HG02885 (cell line): ENCODE measurements around the gene TMEM60.
A peak's percentile ranks its signal among the peaks of the same experiment; 100 is the strongest.
"Not testable (repeated sequence)": the region's sequence is repeated elsewhere in the genome, so short reads cannot be mapped to it uniquely, and the experiment has no call there.

ENCODE experiments used
- ATAC-seq: cut with Tn5 transposase; IDR thresholded peaks from one replicate; pipeline ENCODE4 v1.9.1; 2021; ENCODE audit warnings: mild to moderate bottlenecking; ENCODE audit not compliant: unreplicated experiment, poor library complexity

TMEM60 gene, protein sequence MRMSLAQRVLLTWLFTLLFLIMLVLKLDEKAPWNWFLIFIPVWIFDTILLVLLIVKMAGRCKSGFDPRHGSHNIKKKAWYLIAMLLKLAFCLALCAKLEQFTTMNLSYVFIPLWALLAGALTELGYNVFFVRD

DNA sequence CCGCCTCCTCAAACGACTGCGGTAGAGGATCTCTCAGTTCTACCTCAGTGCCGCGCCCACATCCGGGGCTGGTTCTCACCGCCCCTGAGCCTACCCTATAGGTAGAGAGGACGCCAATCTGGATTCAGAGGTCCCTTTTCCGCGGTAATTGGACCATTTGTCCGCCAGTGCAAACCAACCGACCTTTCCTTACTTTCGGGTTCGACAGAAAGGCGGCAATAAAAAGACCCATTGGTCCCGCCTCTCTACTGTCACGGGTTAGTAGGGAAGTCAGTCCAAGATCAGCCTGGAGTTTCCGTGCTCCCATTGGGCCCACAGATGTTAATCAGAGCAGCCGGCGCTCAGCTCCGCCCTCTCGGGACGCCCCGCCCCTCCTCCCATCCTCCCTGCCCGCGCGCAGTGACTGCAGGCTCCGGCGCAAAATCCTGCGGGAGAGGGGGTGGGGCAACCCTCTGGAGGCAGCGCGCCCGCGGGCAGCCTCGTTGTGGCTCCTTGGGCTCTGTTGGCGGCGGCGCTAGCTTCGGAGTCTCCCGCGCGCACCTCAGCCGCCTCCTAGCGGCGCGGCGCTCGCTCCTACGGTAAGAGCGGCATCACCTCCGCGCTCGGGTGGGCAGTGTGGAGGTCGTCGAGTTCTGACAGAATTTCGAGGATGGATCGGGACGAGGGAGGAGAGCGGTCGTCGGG is at the start of gene TMEM60, which contains the start of gene PHTF2:
Gene TMEM60, minus strand, starts transcription at position 41 of the 684 bp plus-strand sequence. CDS start 4,061 bp downstream, outside the sequence.
Gene PHTF2, plus strand, starts transcription at position 380 of the 684 bp plus-strand sequence.
- ATAC-seq: peak; percentile 88

DNA sequence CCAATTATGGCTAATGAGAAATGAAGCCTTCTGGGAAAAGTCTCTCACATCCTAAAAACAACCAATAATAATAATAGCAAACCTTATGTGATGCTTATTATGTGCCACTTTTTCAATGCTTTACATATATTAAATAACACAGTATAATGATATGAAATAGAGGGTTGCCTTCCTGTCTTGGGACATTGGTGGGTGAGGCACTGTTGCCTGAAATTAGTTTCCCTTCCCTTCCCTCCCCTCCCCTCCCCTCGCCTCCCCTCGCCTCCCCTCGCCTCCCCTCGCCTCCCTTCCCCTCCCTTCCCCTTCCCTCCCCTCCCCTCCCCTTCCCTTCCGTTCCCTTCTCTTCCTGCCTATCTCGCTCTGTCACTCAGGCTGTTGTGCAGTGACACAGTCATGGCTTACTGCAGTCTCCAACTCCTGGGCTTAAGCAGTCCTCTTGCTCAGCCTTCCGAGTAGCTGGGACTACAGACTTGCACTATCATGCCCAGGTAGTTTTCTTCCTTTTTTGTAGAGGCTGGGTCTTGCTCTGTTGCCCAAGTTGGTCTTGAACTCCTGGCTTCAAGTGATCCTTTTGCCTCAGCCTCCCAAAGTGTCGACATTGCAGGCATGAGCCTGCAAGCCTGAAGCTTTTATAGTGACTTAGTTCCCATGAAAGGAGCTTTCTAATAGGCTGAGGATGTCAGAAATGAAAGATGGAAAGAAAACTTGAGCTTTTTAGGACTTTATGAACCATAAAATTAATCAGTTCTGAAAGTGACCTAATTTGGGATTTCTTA is 48.3 kb upstream of the TMEM60 start:
- no peak for ATAC-seq

DNA sequence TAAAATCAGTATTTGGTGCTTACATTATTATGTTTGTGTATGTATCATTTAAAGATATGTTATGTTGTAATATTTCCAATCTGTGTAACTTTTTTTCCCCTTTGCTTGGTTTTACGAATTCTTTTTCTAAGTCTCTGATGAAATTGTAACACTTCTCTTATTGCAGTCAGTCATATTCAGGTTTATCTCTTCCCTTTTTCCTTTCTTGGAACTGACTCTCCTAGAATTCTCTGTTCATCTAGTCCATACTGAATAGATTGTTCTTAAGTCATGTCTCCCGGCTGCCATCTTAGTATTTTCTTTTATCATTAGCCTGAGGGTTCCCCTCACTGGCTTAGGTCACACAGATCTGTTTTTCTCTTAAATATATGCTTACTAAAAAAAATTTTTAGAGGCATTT is 45.0 kb upstream of the TMEM60 start:
- ATAC-seq: no peak

DNA sequence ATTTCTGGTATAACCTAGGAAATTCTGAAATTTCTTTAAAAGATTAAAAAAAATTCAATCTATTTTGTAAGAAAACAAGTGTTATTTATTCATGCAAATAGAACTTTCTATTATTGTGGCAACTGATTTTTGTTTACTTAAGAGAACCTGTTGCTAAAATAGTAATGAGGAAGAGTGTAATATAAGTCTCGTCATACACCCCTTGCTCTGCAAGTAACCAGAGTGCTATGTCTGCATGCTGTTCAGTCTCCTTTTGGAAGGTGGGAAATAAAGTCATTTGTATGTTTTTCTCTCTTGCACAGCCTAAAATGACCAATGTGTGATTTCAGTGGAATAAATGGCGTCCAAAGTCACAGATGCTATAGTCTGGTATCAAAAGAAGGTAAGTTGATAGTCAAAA is 41.7 kb upstream of the TMEM60 start:
- no peak for ATAC-seq

DNA sequence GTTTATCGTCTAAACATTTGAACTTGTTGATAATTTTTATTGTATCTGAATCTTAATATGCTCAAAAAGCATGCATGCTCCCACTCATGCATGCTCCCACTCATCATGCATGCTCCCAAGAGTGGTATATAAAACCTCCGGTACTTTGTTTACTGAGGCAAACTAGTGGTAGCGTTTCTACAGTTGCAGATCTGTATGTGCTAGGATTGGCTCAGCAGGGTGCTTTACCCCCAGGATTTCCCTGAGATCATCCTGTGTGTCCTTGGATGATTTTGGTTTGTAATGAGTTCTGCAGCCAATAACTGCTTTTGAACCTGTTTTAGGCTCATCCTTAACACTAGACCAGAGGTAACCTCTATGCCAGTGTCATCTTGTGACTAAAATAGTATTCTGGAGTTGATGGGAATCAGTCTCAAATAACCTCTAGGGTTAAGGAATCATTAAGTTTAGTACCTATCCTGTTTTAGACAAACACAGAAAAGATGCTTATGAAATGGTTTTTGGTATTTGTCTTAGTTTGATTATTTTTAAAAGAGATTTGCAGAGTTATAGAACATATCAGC is 40.8 kb upstream of the TMEM60 start:
- no peak for ATAC-seq

DNA sequence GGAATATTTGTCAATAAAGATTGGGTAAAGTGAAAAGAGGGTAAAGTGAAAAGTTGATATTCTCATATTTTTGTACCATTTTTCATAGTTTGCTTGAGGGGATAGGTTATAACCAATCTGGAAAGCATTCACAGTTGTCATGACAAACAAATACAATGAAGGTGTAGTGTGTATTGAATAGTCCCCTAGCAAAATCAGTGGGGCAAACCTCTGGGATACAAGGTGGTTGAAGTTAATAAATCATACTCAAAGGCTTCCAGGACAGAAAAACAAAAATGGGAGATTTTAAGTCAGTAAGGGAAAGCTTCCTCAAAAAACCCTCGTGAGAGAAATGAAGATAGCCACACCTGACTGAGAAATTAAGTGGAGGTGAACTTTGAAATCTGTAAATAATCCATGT is 39.7 kb upstream of the TMEM60 start:
- ATAC-seq: no peak

DNA sequence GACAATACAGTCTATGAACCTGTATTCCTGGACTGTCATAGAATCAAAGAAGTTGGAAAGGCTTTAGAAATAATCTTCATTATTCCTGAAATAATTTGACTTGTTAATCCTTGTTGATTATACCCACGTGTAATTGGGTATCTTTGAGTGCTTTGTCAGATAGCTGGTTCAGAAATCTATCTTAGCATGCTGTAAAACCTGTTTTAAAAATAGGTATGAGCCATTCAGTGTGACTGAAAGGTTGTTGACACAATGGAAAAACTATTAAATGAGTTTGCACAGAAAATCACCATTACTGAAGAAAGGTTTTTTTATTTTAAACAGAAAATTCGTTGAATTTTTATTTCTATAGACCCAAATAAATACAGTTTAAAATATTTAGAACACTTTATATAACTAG is 39.0 kb upstream of the TMEM60 start:
- ATAC-seq: peak; percentile 49

DNA sequence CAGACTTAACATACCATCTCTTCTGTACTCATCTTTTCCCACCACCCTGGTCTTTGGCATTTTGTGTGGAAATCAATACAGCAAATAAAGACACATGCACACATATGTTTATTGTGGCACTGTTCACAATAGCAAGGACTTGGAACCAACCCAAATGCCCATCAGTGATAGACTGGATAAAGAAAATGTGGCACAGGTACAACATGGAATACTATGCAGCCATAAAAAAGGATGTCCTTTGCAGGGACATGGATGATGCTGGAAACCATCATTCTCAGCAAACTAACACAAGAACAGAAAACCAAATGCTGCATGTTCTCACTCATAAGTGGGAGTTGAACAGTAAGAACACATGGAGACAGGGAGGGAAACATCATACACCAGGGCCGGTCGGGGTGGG is 38.2 kb upstream of the TMEM60 start:
- ATAC-seq: not testable (repeated sequence)

DNA sequence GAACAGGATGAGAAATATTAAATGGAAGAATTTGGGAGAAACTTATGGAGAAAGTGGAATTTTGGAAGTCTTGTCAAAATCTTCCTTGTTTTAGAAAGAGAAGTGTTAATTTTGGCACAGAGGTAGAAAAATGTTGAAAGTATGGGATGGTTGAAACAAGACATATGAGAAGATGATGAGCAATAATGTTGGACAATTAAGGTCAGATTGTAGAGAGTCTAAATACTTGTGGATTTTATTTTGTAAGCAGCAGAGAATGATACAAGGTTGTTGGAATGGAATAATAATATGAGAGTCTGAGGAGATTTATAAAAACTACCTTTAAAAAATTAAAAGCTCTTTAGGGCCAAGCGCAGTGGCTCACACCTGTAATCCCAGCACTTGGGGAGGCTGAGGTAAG is 34.9 kb upstream of the TMEM60 start:
- no peak for ATAC-seq

DNA sequence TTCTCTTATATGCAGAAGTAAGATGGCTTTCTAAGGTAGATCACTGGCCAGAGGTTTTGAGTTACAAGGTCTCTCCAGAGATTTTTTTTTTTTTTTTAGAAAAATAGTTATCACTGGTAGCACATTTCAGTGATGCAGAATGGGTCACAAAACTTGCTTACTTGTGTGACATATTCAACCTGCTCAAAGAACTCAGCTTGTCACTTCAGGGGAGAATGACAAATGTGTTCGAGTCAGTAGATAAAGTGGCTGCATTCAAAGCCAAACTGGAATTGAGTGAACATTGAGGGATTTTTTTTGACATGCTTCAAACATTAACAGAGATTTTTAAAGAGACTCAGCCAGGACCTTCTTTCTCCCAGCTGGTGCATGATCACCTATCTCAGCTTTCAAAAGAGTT is 33.7 kb upstream of the TMEM60 start:
- no peak for ATAC-seq

DNA sequence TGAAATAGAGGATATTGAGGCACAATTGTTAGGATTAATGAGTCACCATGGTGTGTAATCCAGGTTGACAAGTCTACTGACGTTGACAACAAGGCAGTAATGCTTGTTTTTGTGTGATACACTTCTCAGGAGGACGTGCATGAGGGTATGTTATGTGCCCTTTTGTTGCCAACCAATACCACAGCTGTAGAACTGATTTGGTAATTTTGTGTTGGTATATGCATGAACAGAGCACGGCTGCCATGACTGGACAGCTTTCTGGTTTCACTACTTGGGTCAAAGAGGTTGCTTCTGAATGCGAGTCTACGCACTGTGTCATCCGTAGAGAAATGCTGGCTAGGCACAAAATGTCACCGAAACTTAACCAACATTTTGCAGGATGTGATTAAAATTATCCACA is 33.2 kb upstream of the TMEM60 start:
- no peak for ATAC-seq

DNA sequence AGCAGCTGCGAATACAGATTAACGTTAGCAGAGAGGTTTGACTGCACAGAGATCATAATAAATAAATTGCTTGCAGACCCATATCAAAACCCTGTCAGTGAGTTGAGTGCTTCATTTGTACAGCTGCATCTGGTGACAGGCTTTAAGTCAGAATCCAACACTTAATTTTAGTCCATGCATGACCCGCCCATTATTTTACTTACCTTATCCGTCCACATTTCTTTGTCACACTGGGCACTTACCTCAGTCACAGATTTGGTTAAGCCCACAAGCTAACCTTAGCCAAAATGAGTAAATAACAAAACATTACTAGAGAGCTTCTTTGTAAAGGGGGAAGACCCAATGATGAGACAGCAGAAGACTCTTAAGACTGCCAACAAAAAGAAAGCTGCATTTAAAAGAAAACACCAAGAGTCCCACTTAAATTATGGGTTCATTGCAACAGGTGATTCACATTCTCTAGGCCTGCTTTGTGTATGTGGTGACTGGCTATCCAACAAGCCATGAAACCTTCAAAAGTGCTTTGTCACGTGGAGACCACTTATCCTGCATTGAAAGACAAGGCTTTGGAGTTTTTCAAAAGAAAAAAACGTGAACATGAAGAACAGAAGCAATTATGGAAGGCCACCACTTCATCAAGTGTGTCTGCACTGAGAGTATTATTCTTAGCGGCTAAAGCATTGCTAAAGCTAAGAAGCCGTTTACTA is 32.6 kb upstream of the TMEM60 start:
- no peak for ATAC-seq

DNA sequence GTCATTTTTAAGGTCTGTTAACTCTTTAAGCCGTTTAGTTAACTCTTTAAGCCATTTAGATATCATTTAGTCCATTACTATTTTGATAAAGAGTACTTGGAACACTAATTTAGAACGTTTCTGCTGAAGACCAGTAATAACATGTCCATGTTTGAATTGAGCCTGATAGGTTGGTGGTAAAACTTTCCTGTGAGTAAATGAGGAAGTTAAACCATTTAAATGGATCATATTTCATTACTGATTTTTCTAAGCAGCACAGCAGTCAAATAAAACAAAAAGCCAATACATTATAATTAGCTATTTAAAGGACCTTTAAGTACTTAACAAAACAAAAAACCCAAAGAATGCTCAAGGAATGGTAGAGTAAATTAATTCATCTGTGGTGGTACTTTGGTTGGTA is 29.8 kb upstream of the TMEM60 start:
- no peak for ATAC-seq

DNA sequence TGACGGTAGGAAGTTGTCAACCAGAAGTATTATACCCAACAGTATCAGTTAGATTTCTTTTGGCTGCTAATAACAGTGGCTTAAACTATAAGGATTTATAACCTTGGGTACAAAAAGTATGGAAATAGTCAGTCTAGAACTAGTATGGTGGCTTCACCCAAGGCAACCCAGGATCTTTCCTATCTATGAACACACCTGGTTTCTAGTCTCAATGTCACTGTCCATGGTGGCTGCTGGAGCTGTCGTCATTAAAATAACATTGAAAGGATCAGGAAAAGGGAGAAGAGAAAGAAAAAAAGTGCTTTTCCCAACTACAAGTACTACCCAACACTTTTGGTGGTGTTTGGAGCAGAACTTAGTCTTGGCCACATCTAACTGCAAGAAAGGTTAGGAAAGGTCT is 28.1 kb upstream of the TMEM60 start:
- ATAC-seq: no peak

DNA sequence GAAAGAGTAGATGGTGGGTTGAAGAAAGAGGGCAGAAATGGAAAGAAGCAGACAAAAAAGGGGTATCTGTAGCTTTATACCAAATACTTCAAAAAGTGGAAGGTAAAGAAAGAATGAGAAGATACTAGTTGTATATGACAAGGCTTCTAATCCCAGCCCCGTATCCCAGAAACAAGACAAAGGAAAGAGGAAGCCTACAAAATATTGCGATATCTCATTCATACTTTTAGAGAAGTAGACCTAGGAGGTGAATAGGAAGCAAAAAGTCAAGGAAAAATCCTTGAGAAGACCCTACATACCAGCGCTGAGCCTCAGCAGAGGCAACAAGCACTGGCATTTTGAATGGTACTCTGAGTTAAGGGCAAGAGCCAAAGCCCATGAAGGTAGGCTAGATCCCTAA is 26.9 kb upstream of the TMEM60 start:
- ATAC-seq: no peak

DNA sequence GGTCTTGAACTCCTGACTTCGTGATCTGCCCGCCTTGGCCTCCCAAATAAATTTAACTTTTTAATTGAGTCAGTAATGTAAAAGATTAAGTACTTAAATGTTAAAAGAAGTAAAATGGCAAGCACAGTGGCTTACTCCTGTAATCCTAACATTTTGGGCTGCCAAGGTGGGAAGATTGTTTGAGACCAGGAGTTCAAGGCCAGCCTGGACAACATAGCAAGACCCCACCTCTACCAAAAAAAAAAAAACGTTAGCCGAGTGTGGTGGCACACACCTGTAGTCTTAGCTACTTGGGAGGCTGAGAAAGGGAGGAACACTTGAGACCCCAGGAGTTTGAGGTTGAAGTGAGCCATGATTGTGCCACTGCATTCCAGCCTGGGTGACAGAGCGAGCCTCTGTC is 26.4 kb upstream of the TMEM60 start:
- no peak for ATAC-seq

DNA sequence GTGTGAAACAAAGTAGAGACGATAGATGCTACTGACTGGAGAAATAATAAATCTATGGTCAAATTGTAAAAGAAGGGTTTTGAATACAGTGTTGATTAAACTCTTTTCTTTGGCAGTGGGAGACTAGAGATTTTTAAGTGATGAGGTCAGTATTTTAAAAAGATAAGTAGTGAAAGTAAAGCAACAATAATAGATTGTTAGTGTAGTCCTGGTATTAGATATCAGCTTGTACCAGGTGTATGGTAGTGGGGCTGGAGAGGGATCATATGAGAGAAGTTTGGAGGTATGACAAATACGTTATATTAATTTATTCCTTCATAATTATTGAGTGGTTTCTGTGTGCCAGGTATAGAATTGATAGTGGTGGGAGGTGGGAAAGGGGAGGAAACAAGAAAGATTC is 25.6 kb upstream of the TMEM60 start:
- peak; percentile 47 for ATAC-seq

DNA sequence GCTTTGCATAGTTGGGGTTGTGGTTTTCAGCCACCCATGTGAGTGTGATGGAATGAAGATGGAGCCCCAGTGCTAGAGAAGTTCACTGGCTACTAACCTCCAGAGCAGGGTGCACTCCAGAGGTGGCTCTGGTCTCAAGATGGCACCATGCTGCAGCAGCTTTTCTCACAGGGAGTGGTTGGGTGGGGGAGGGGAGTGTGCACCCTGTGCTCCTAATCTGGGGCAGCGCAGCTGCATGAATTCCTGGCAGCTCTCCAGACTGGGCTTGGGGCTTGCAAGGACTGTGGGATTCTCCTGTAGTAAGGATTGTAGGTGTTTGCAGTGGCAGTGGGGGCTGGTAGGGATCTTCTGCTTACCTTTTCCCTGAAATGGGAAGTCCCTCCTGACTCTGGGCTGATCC is 24.0 kb upstream of the TMEM60 start:
- no peak for ATAC-seq

DNA sequence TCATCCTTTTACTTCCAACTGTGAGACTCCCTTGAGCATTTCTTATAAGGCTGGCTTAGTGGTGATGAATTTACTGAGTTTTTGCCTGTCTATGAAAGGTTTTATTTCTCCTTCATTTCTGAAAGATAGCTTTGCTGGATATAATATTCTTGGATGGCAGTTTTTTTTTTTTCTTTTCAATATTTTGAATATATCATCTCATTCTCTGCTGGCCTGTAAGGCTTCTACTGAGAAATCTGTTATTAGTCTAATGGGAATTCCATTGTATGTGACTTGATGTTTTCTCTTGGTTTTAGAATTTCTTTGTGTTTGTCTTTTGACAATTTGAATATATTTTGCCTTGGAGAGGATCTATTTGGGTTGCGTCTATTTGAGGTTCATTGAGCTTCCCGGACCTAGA is 22.7 kb upstream of the TMEM60 start:
- no peak for ATAC-seq

DNA sequence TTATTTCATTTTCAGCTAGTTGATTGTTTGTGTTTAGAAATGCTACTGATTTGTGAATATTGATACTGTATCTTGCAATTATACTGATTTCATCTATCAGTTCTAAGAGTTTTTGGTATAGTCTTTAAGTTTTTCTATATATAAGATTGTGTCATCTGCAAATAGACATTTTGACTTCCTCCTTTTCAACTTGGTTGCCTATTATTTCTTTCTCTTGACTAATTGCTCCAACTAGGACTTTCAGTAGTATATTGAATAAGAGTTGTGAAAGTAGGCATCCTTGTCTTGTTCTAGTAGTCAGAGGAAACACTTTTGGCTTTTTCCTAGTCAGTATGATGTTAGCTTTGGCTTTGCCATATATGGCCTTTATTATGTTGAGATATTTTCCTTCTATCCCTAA is 20.8 kb upstream of the TMEM60 start:
- ATAC-seq: no peak

DNA sequence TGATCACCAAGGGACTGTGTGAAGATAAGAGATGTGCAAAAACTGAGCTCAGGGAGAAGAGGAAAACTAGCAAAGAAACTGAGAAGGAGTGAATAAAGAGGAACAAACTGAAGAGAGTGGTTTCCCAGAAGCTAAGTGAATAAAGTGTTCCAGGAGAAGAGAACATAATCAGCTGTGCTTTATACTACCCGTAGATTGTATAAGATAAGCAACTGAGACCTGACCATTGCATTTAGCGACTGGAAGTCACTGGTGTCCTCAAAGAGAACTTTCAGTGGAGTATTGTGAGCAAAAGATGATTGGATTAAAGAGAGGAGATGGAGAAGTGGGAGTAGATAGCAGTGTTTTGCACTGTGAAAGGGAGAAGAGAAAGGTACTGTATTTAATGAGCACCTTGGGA is 14.9 kb upstream of the TMEM60 start:
- ATAC-seq: no peak
